Heart right ventricle (tissue), 16 donors: ENCODE measurements around the gene PCBD2. TPM values are rescaled to one million over a fixed set of nuclear protein-coding genes. Genes with fewer than 3 reads are reported as not detected.
"Not testable (repeated sequence)": the region's sequence is repeated elsewhere in the genome, so short reads cannot be mapped to it uniquely, and the experiment has no call there.

Source experiments
- ATAC-seq, 8 donors: fragments of 200-7000 bp; cut with Tn5 transposase; one replicate each; pipeline ENCODE4 v1.9.1; 2020; ENCODE audit warnings: mild to moderate bottlenecking in 8 of 8, moderate library complexity in 8 of 8, moderate number of reproducible peaks in 1 of 8
- DNase-seq, 2 donors: peaks; one replicate each; pipeline ENCODE4 v3.0.0-alpha.2; 2020
- H3K27ac ChIP-seq, 10 donors: fragments of 200-600 bp; sonication (generic) in 2 of 10; one replicate each; pipeline versions ENCODE4 v1.5.0 to v1.8.0; 2020 to 2022; ENCODE audit warnings: mild to moderate bottlenecking in 3 of 10
- H3K27me3 ChIP-seq, 7 donors: fragments of 200-600 bp; one replicate each; pipeline ENCODE4 v1.8.0; 2021 to 2022; ENCODE audit warnings: mild to moderate bottlenecking in 2 of 7
- H3K36me3 ChIP-seq, 9 donors: fragments of 200-600 bp; sonication (generic) in 1 of 9; one replicate each; pipeline versions ENCODE4 v1.5.0 to v1.8.0; 2020 to 2022; ENCODE audit warnings: mild to moderate bottlenecking in 2 of 9
- H3K4me1 ChIP-seq, 9 donors: fragments of 200-600 bp; sonication (generic) in 1 of 9; one replicate each; pipeline versions ENCODE4 v1.5.0 to v1.8.0; 2020 to 2022; ENCODE audit warnings: mild to moderate bottlenecking in 4 of 9
- H3K4me3 ChIP-seq, 10 donors: fragments of 200-600 bp; sonication (generic) in 2 of 10; one replicate each; pipeline versions ENCODE4 v1.5.0 to v1.8.0; 2020 to 2022; ENCODE audit warnings: mild to moderate bottlenecking in 7 of 10, moderate library complexity in 2 of 10
- H3K9me3 ChIP-seq, 11 donors: fragments of 200-600 bp in 10 of 11; sonication (generic) in 2 of 11; one replicate each; pipeline versions ENCODE4 v1.5.0 to v1.8.0; 2013 to 2022; ENCODE audit warnings: mild to moderate bottlenecking in 2 of 11, control low read depth in 1 of 11, moderate library complexity in 1 of 11
- WGBS, 2 donors: extraction: QIAGEN DNeasy Blood & Tissue Kit; methylation state at CpG; one replicate each; pipeline ENCODE4 v1.1.7; 2013; ENCODE audit warnings: inconsistent platforms in 1 of 2; 5-methylcytosine and 5-hydroxymethylcytosine counted together
- intact Hi-C, 10 donors: fragments of 100-400 bp; cut with DNase I; formaldehyde crosslinking; loops; one replicate each; pipeline versions ENCODE4 v1.11.1 to v1.14.2; 2022
- polyA plus RNA-seq, 2 donors: library from polyadenylated mRNA; stranded (reverse); fragments of 200-250 nt; gene quantifications; one replicate each; pipeline ENCODE4 v1.2.3, GENCODE V29; 2013
- total RNA-seq, 10 donors: library from RNA; stranded (reverse); fragmentation: NEBNext Ultra II Directional in 3 of 10; extraction: Animal tissue kit (Norgen Biotek cat#: 25700) in 3 of 10; gene quantifications; one replicate each; pipeline versions ENCODE4 v1.2.1 to v1.2.4, GENCODE V29; 2021 to 2023
- TF ChIP-seq, protein P1 (sequence below), 9 donors: fragments of 200-600 bp; sonication (generic) in 2 of 9; IDR thresholded peaks; one replicate each; pipeline versions ENCODE4 v1.5.0 to v1.8.0; 2021 to 2022; ENCODE audit warnings: antibody characterized with exemption in 9 of 9, mild to moderate bottlenecking in 5 of 9, moderate library complexity in 1 of 9
- donor health status: Arrhythmogenic right ventricular cardiomyopathy.
- donor health status: ischemic (EF 13 %, LVEDD 7.1; RV severe dilation, severe dysfunction).
- donor health status: healthy with polysubstance abuse.
- donor health status: DM: no; HTN: yes; CAD: no.
- donor health status: DM: no; HTN: no; CAD: no.
- donor health status: ischemic (EF 25% LVEDD 6.9; RV normal size, moderate dysfunction).
- donor health status: ischemic (EF 25% LVEDD 5.7; RV mildly dilated, moderate dysfunction).
- donor health status: healthy.
- donor health status: DM: yes; HTN: yes; CAD: no.
- donor health status: Ischemic cardiomyopathy.
- donor health status: ischemic (EF 35%, LVEDD 5.7; RV mildly dilated, moderate dysfunction).
- donor health status: nonischemic (EF 11% LVEDD 7.7; RV severe dilation, severe dysfunction).
- donor health status: DM: yes; HTN: yes; CAD: no.
- donor health status: PGD.
- donor health status: ischemic (EF 29% LVEDD 5.4; RV normal size, mild dysfunction).
- donor health status: nonischemic (EF 23%, LVEDD 6.1; RV moderate dilation, normal function).

Gene PCBD2
- total and polyA plus RNA-seq, 12 donors, result 6.9 to 36.4 (median 24.5) TPM

GRCh38 chr5:134906811-134907210 is 1.9 kb downstream of the PCBD2 start:
- WGBS, 2 donors, result 96 to 97% methylated on average over 1 of the region's 1 CpG
- H3K27me3 ChIP-seq, result no peaks in the 10 kb centered on the region
- TF ChIP-seq, protein P1, sequence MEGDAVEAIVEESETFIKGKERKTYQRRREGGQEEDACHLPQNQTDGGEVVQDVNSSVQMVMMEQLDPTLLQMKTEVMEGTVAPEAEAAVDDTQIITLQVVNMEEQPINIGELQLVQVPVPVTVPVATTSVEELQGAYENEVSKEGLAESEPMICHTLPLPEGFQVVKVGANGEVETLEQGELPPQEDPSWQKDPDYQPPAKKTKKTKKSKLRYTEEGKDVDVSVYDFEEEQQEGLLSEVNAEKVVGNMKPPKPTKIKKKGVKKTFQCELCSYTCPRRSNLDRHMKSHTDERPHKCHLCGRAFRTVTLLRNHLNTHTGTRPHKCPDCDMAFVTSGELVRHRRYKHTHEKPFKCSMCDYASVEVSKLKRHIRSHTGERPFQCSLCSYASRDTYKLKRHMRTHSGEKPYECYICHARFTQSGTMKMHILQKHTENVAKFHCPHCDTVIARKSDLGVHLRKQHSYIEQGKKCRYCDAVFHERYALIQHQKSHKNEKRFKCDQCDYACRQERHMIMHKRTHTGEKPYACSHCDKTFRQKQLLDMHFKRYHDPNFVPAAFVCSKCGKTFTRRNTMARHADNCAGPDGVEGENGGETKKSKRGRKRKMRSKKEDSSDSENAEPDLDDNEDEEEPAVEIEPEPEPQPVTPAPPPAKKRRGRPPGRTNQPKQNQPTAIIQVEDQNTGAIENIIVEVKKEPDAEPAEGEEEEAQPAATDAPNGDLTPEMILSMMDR (IDR thresholded peaks at IDR 0.05), result no peak
- H3K4me1 ChIP-seq, result peaks cover 0 to 26% (median 6%) of the 10 kb centered on the region in 9 donors
- ATAC-seq, result no peak
- no peaks in the 10 kb centered on the region for H3K9me3 ChIP-seq
- no peak overlapping the region for H3K4me3 ChIP-seq
- intact Hi-C loops, result loop anchor here in 4 of 10 donors (5.0 to 10.0 kb wide), 3 partner anchors 62 to 172 kb away; partner anchors contain the start of genes CAMLG (in 3 of the 4) and C5orf24 (in 2 of the 4)
- no peak overlapping the region for H3K27ac ChIP-seq
- DNase-seq, result no peak
- H3K36me3 ChIP-seq, result peaks cover 0 to 41% (median 6%) of the 10 kb centered on the region in 9 donors

DNA sequence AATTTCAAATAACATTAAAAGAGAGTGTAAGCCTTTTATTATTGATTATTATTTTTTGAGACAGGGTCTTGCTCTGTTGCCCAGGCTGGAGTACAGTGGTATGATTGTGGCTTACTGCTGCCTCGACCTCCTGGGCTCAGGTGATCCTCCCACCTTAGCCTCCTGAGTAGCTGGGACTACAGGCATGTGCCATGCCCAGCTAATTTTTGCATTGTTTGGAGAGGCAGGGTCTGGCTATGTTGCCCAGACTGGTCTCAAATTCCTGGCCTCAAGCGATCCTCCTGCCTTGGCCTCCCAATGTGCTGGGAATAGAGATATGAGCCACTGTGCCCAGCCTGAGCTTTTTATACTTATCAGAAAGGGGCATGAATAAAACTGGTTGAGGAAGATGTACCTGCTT is 5.8 kb downstream of the PCBD2 start:
- peaks cover 0 to 62% (median 16%) of the 10 kb centered on the region in 9 donors for H3K36me3 ChIP-seq
- intact Hi-C loops, result loop anchor here in 2 of 10 donors (5.0 to 10.0 kb wide), 2 partner anchors 282 to 284 kb away; no protein-coding TSS in a partner anchor
- WGBS, 2 donors, result 98 to 99% methylated on average over 2 of the region's 2 CpGs

DNA sequence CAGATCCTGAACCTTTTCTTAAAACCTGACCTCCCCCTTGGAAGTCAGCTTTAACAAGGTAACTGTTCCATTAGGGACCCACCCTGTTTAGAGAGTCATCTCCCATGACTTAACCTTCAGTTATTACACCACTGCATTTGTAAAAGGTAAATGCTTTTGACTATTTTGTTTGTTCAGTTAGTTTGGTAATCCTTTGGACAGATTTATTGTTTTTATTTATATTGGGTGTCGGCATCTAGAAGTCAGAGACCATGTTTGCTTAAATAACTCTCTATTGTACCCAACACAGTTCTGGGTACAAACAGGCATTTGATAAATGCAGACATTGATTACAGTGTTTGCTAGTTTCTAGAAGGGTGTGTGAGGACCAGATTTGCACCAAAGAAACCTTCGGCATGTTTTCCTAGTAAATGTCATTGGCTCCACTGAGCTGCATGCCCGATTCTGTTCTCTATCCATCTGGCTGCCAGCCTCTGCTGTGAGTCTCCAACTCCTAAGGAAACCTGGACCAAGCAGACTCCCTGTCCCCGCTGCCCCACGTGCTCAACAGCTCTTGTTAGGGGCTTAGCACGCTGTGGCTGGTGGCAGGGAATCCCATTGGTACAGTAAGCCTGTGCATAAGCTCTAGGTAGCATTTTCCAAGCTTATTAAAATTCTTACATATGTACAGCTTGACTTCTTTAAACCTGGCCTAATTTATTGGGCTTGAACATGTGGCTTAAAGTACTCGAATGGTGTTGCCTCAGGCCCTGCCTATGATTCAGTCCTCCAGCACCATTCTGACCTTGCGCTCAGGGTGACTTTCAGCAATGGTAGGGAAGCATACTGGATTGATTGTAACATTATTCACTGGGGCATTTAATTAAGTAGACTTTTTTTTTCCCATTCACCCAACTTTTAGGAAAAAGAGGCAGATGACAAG is 6.6 kb downstream of the PCBD2 start:
- 93 to 94% methylated on average over 8 of the region's 8 CpGs for WGBS, 2 donors
- H3K4me3 ChIP-seq, result no peak overlapping the region
- intact Hi-C loops, result loop anchor here in 2 of 10 donors (5.0 to 10.0 kb wide), 2 partner anchors 281 to 283 kb away; no protein-coding TSS in a partner anchor
- no peak overlapping the region for H3K27ac ChIP-seq
- no peaks in the 10 kb centered on the region for H3K9me3 ChIP-seq
- DNase-seq (no peak), ATAC-seq (no peak)
- H3K4me1 ChIP-seq, result peaks cover 0 to 5% (median 0%) of the 10 kb centered on the region in 9 donors
- no peaks in the 10 kb centered on the region for H3K27me3 ChIP-seq
- TF ChIP-seq, protein P1 (IDR thresholded peaks at IDR 0.05), result no peak
- H3K36me3 ChIP-seq, result peaks cover 0 to 69% (median 17%) of the 10 kb centered on the region in 9 donors

More for the DNA sequence above, 5.8 kb downstream of the PCBD2 start:
- H3K4me1 ChIP-seq, result peaks cover 0 to 12% (median 6%) of the 10 kb centered on the region in 9 donors
- not testable (repeated sequence) for H3K9me3 ChIP-seq, ATAC-seq, H3K4me3 ChIP-seq, DNase-seq, H3K27ac ChIP-seq, H3K27me3 ChIP-seq

GRCh38 chr5:134913254-134913653 is 8.3 kb downstream of the PCBD2 start:
- TF ChIP-seq, protein P1 (IDR thresholded peaks at IDR 0.05), result no peak
- peak in 5 of 8 donors; percentile 27 to 83 (median 36) for ATAC-seq
- intact Hi-C loops, result loop anchor here in 2 of 10 donors (5.0 to 10.0 kb wide), 2 partner anchors 279 to 282 kb away; no protein-coding TSS in a partner anchor
- Histone ChIP-seq H3K9me3 (no peaks in the 10 kb centered on the region), H3K27me3 (no peaks in the 10 kb centered on the region), H3K27ac (no peak overlapping the region), H3K4me1 (peaks cover 0 to 5% (median 0%) of the 10 kb centered on the region in 9 donors), H3K36me3 (peaks cover 0 to 85% (median 17%) of the 10 kb centered on the region in 9 donors), H3K4me3 (no peak overlapping the region)
- 71 to 84% methylated on average over 3 of the region's 3 CpGs for WGBS, 2 donors
- DNase-seq, result no peak
